ENCODE measurements around the gene FAM98A.

DNA sequence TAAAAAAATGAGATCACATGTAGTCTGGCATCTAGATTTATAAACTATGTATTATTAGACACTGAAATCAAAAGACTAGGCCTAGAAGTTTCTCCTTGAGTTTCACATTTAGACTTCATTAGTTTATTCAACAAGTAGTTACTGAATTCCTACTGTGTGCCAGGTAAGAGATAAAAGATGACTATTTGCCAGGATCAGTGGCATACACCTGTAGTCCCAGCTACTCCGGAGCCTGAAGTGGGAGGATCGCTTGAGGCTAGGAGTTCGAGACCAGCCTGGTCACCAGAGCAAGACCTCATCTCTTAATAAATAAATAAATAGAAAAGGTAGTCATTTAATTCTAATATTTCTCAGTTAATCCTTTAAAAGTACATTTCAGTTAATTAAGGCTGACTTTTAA is 2.1 kb downstream of the FAM98A start:
- TF ChIP-seq POLR2A (IDR thresholded peaks at IDR 0.05) (no peak), CTCF (IDR thresholded peaks at IDR 0.05) (no peak)
